Mononuclear cell (primary cell): ENCODE data around the gene FMR1NB. TPM values are rescaled to one million over a fixed set of nuclear protein-coding genes. Genes with fewer than 3 reads are reported as not detected.

ENCODE experiments used
- H3K27me3 ChIP-seq: 2 replicates; pipeline ENCODE4 v1.6.0; 2011; ENCODE audit warnings: low read length, control low read depth; ENCODE audit not compliant: insufficient read depth
- H3K4me1 ChIP-seq: 2 replicates; pipeline ENCODE4 v1.5.1; 2011; ENCODE audit warnings: mild to moderate bottlenecking, low read length, control low read depth; ENCODE audit not compliant: insufficient read depth
- H3K4me3 ChIP-seq: 2 replicates; pipeline ENCODE4 v1.5.1; 2011; ENCODE audit warnings: mild to moderate bottlenecking, low read length, moderate library complexity
- H3K9me3 ChIP-seq: 2 replicates; pipeline ENCODE4 v1.5.1; 2011; ENCODE audit warnings: low read depth, mild to moderate bottlenecking, control low read depth, low read length
- total RNA-seq: library from RNA; depleted of rRNA; stranded (reverse); fragments of >200 nt; gene quantifications from one replicate; pipeline ENCODE4 v1.2.3, GENCODE V29; 2012

The FMR1NB gene
- total RNA-seq, 1 donor: not detected

DNA sequence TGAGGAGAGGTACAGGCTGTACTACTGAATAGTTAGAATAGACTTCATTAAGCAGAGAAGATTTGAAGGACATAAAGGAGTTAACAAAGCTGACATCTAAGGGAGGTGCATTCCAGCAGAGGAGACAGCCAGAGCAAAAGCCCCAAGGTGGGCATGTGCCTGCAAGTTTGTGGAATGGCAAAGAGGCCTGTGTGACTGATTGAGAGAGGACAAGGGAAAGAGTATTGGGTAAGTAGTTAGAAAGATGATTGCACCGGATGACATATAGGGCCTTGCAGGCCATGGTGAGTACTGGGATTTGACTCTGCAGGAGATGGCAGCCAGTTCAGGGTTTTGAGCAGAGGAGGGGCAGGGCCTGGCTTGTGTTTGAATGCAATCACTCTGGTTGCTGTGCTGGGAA is 55.9 kb downstream of the FMR1NB start:
- no peaks in the 10 kb centered on the region for H3K27me3 ChIP-seq
- H3K9me3 ChIP-seq: no peaks in the 10 kb centered on the region
- H3K4me3 ChIP-seq: no peak overlapping the region
- no peaks in the 10 kb centered on the region for H3K4me1 ChIP-seq

DNA sequence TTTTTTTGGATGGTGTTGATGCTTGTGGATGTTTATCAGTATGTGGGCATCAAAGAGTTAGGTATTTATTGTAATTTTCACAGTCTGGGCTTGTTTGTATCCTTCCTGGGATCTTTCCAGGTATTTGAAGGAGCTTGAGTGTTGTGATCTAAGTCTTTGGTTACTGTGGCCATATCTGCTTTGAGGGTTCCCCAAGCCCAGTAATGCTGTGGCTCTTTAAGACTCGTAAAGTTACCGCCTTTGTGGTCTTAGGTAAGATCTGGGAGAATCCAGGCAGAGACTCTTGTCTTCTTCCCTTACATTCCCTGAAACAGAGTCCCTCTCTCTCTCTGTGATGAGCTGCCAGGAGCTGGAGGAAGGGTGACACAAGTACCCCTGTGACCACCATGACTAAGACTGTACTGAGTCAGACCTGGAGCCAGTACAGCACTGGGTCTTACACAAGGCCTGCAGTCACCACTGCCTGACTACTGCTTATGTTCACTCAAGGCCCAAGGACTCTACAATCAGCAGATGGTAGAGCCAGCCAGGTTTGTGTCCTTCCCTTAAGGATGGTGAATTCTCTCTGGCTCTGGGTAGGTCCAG is 62.2 kb downstream of the FMR1NB start:
- Histone ChIP-seq H3K9me3 (no peaks in the 10 kb centered on the region), H3K27me3 (no peaks in the 10 kb centered on the region), H3K4me1 (no peaks in the 10 kb centered on the region), H3K4me3 (no peak overlapping the region)

DNA sequence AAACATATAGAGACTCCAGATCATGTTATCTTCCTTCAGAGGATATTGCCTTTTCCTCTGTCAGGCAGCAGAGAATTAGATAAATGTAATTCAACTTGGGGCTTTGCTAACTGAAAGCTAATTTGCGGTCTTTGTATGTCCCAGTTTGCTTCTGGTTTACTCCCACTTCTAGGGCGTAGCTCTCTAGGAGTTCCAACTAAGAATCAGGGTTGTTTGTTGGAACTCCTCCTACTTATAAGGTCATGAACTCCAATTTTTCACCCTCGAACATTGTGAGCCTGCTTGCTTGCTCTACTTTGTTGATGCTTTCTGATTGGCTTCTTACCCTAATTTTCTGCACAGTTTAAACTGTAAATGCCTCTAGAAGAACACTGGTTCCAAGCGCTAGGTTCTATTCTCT is 66.1 kb downstream of the FMR1NB start:
- H3K9me3 ChIP-seq: no peaks in the 10 kb centered on the region
- no peak overlapping the region for H3K4me3 ChIP-seq
- no peaks in the 10 kb centered on the region for H3K27me3 ChIP-seq
- H3K4me1 ChIP-seq: no peaks in the 10 kb centered on the region

DNA sequence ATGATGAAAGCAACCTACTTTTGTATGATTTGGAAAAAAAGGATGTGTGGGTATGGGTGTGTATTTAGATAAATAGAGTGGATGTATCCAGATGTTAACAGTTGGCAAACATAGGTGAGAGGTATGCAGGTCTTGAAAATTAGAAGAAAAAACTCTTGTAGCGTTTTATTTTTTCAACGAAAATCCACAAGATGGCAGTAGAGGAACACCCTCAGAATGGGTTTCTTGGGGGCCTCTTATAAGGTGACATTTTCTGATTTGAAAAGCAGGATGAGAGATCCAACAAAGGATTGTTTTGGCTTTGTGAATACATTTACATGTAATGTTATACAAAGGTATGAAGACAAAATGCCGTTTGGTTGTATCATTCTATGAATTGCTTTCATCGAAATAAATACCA is 68.3 kb downstream of the FMR1NB start:
- Histone ChIP-seq H3K4me1 (no peaks in the 10 kb centered on the region), H3K27me3 (no peaks in the 10 kb centered on the region), H3K9me3 (no peaks in the 10 kb centered on the region), H3K4me3 (no peak overlapping the region)

DNA sequence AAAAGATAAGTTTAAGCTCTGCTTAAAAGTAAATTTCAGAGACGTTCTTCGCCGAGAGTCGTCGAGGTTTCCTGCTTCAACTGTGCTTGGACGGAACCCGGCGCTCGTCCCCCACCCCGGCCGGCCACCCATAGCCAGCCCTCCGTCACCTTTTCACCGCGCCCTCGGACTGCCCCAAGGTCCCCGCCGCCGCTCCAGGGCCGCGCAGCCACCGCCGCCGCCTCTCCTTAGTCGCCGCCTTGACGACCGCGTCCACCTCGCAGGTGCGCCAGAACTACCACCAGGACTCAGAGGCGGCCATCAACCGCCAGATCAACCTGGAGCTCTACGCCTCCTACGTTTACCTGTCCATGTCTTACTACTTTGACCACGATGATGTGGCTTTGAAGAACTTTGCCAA is 70.8 kb downstream of the FMR1NB start:
- H3K27me3 ChIP-seq: no peaks in the 10 kb centered on the region
- no peak overlapping the region for H3K4me3 ChIP-seq
- no peaks in the 10 kb centered on the region for H3K9me3 ChIP-seq
- H3K4me1 ChIP-seq: no peaks in the 10 kb centered on the region

DNA sequence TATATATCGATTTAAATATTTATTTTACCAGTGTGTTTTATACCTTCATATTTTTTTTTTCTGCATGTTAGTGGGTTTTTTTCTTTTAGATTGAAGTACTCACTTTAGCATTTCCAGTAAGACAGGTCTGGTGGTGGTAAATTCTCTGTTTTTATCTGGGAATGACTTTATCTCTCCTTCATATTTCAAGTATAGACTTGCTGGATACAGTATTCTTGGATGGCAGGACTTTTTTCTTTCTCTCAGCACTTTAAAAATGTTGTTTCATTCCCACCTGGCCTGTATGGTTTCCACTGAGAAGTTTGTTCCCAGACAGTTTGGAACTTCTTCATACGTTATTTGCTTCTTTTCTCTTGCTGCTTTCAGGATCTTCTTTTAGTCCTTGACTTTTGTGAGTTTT is 86.1 kb downstream of the FMR1NB start:
- Histone ChIP-seq H3K4me1 (no peaks in the 10 kb centered on the region), H3K9me3 (no peaks in the 10 kb centered on the region), H3K27me3 (no peaks in the 10 kb centered on the region), H3K4me3 (no peak overlapping the region)

DNA sequence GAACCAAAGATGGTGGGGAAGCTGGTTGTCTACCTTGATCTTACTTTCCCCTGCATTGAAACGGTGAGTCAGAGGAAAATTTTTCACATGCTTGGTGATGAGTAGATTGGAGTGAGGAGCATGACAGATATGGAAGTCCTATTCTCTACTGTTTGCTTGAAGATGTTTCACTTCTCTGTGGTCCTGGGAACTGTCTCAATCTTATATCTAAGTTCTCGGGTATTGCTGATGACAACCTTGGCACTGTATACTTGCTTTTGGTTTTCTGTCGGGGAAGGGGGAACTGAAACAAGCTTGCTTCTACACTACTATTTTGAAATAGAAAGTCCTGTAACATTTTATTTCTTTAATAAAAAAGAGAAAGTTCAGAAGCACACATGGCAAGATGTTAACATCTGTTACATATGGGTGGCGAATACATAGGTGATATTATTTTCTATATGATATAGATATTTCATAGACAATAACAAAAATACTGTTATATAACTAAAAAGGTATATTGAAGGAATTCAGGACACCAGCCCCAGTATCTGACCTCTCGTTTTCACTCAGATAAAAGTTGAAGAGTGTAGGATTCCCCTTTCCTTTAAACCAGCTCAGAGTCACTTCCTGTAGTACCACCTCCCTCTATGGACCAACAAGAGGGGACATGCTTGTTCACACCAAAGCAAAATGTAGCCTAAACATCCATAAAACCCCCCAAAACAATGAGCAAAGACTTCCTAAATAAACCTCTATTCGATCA is 88.8 kb downstream of the FMR1NB start:
- Histone ChIP-seq H3K27me3 (no peaks in the 10 kb centered on the region), H3K9me3 (no peaks in the 10 kb centered on the region), H3K4me3 (no peak overlapping the region), H3K4me1 (no peaks in the 10 kb centered on the region)

DNA sequence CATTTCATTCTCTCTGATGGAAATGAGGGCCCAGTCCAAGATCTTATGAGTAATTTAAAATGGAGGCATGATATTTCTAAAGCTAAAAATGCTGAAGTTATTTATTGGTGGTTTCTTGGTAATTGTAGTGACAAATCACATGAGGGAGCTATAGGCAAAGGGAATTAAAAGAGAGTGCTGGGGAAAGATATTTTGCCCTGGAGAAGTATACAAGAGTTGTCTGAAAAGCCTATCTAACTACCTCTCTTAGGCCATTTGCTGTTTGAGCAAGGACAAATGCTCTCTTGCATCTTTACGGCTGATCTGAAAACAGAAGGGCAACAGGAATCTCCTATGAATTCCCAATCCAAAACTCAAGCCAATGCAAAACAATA is 89.4 kb downstream of the FMR1NB start:
- Histone ChIP-seq H3K4me1 (no peaks in the 10 kb centered on the region), H3K9me3 (no peaks in the 10 kb centered on the region), H3K27me3 (no peaks in the 10 kb centered on the region), H3K4me3 (no peak overlapping the region)

Other genes with a start within 250 kb of the FMR1NB start
- gene FMR1, start 69.4 kb upstream of the FMR1NB start, total RNA-seq: 81.4 TPM